ENCODE measurements around the gene OR6N1. TPM values are rescaled to one million over a fixed set of nuclear protein-coding genes. Genes with fewer than 3 reads are reported as not detected.

The OR6N1 gene
- polyA plus RNA-seq, 1 donor (not counting 4 experiments of a cell fraction or from before 2014, with no cell fraction given) = not detected

DNA sequence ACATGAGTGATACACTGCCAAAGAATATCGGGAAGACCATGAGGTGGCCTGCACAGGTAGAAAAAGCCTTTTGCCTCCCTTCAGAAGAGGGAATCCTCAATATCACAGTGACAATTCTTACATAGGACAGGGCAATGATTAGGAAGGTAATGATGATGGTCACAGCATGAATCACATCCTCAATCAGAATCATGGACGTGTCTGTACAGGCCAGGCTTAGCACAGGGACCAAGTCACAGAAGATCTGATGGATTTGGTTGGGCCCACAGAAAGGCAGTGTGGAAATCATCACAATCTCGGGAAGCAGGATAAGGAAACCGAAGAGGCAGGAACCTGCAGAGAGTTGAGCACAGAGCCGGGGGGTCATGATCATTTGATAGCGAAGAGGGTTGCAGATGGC is 54.7 kb downstream of the OR6N1 start:
- dilution Hi-C loops (cut with MboI; ENCODE audit: extremely low pct_ligation_motif_present, low sequenced_read_pairs) = no loop called here
- H3K9me3 ChIP-seq (ENCODE audit: control insufficient read depth, low read depth, low read length) = no peaks in the 10 kb centered on the region
- no peak for DNase-seq (ENCODE audit: low read depth, low spot score)

DNA sequence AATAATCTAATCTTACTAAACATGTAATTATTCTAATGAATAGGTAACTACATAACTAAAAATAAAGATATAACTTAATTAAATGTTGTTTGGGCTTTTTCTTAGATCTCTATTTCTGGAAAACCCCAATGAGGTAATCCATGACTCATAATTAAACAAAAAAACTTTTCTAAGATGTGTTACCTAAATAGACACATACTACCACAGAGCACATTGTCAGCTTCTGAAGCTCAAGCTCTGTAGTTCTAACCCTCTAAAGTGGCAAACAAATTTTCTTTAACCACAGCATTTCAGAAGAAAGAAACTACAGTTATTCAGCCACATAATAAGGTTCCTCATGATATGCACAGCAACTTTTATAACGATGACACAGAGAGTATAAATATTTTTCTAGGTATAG is 55.7 kb downstream of the OR6N1 start:
- Histone ChIP-seq H3K9me1 (ENCODE audit: control insufficient read depth, extremely low read depth, insufficient read depth, low read length) (no peaks in the 10 kb centered on the region), H2AFZ (ENCODE audit: control insufficient read depth, low read length) (no peak overlapping the region), H3K9ac (ENCODE audit: control insufficient read depth, extremely low read depth, insufficient read depth, low read length) (no peak overlapping the region), H3K36me3 (ENCODE audit: control insufficient read depth in 2 of 2, extremely low read depth in 1 of 2, insufficient read depth in 2 of 2, low read length in 2 of 2) (no peaks in the 10 kb centered on the region), H3K27me3 (ENCODE audit: control insufficient read depth, extremely low read depth, insufficient read depth, low read length) (no peaks in the 10 kb centered on the region), H3K9me3 (ENCODE audit: control insufficient read depth, low read depth, low read length) (no peaks in the 10 kb centered on the region), H3K79me2 (ENCODE audit: control insufficient read depth, insufficient read depth, low read length) (no peaks in the 10 kb centered on the region), H3K4me3 (ENCODE audit: control insufficient read depth in 2 of 3, extremely low read depth in 1 of 3, insufficient read depth in 2 of 3, low read depth in 1 of 3, low read length in 3 of 3) (no peak overlapping the region), H3K4me1 (ENCODE audit: control insufficient read depth, extremely low read depth, insufficient read depth, low read length) (no peaks in the 10 kb centered on the region), H3K4me2 (ENCODE audit: control insufficient read depth, extremely low read depth, insufficient read depth, low read depth, low read length) (no peak overlapping the region), H4K20me1 (ENCODE audit: control insufficient read depth, extremely low read depth, insufficient read depth, low read length) (no peaks in the 10 kb centered on the region), H3K27ac (ENCODE audit: control insufficient read depth, insufficient read depth, low read length) (no peak overlapping the region)
- TF ChIP-seq EZH2 (IDR thresholded peaks at IDR 0.05; ENCODE audit: low read length) = no peak
- TF ChIP-seq, protein P1, sequence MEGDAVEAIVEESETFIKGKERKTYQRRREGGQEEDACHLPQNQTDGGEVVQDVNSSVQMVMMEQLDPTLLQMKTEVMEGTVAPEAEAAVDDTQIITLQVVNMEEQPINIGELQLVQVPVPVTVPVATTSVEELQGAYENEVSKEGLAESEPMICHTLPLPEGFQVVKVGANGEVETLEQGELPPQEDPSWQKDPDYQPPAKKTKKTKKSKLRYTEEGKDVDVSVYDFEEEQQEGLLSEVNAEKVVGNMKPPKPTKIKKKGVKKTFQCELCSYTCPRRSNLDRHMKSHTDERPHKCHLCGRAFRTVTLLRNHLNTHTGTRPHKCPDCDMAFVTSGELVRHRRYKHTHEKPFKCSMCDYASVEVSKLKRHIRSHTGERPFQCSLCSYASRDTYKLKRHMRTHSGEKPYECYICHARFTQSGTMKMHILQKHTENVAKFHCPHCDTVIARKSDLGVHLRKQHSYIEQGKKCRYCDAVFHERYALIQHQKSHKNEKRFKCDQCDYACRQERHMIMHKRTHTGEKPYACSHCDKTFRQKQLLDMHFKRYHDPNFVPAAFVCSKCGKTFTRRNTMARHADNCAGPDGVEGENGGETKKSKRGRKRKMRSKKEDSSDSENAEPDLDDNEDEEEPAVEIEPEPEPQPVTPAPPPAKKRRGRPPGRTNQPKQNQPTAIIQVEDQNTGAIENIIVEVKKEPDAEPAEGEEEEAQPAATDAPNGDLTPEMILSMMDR (optimal IDR thresholded peaks at IDR 0.05 in 1 of 3, IDR thresholded peaks at IDR 0.05 in 1 of 3, conservative IDR thresholded peaks at IDR 0.05 in 1 of 3; ENCODE audit: extremely low read depth in 1 of 3, insufficient read depth in 2 of 3, low read length in 3 of 3) = no peak
- FAIRE-seq = no peak
- dilution Hi-C loops (cut with MboI; ENCODE audit: extremely low pct_ligation_motif_present, low sequenced_read_pairs) = no loop called here
- no peak for DNase-seq (ENCODE audit: low read depth, low spot score)

More for the DNA sequence above, 54.7 kb downstream of the OR6N1 start:
- no peaks in the 10 kb centered on the region for H3K9me1 ChIP-seq (ENCODE audit: control insufficient read depth, extremely low read depth, insufficient read depth, low read length)
- H3K79me2 ChIP-seq (ENCODE audit: control insufficient read depth, insufficient read depth, low read length) = no peaks in the 10 kb centered on the region
- no peaks in the 10 kb centered on the region for H3K36me3 ChIP-seq (ENCODE audit: control insufficient read depth in 2 of 2, extremely low read depth in 1 of 2, insufficient read depth in 2 of 2, low read length in 2 of 2)
- no peak overlapping the region for H3K4me3 ChIP-seq (ENCODE audit: control insufficient read depth in 2 of 3, extremely low read depth in 1 of 3, insufficient read depth in 2 of 3, low read depth in 1 of 3, low read length in 3 of 3)
- no peak overlapping the region for H3K27ac ChIP-seq (ENCODE audit: control insufficient read depth, insufficient read depth, low read length)
- H2AFZ ChIP-seq (ENCODE audit: control insufficient read depth, low read length) = no peak overlapping the region
- TF ChIP-seq, protein P1 (optimal IDR thresholded peaks at IDR 0.05 in 1 of 3, IDR thresholded peaks at IDR 0.05 in 1 of 3, conservative IDR thresholded peaks at IDR 0.05 in 1 of 3; ENCODE audit: extremely low read depth in 1 of 3, insufficient read depth in 2 of 3, low read length in 3 of 3) = no peak
- TF ChIP-seq EZH2 (IDR thresholded peaks at IDR 0.05; ENCODE audit: low read length) = no peak
- no peaks in the 10 kb centered on the region for H4K20me1 ChIP-seq (ENCODE audit: control insufficient read depth, extremely low read depth, insufficient read depth, low read length)
- no peak for FAIRE-seq
- no peak overlapping the region for H3K9ac ChIP-seq (ENCODE audit: control insufficient read depth, extremely low read depth, insufficient read depth, low read length)
- H3K4me1 ChIP-seq (ENCODE audit: control insufficient read depth, extremely low read depth, insufficient read depth, low read length) = no peaks in the 10 kb centered on the region
- no peak overlapping the region for H3K4me2 ChIP-seq (ENCODE audit: control insufficient read depth, extremely low read depth, insufficient read depth, low read depth, low read length)
- H3K27me3 ChIP-seq (ENCODE audit: control insufficient read depth, extremely low read depth, insufficient read depth, low read length) = no peaks in the 10 kb centered on the region
